ENCODE data around the gene ZDHHC1.

Gene ZDHHC1

GRCh38 chr16:67349172-67349571, 67.1 kb downstream of the ZDHHC1 start:
- peak; percentile 16 for DNase-seq

GRCh38 chr16:67346341-67346740, 69.9 kb downstream of the ZDHHC1 start:
- no peak for DNase-seq

GRCh38 chr16:67345401-67345800, 70.9 kb downstream of the ZDHHC1 start:
- DNase-seq, result no peak
